HG03135 (cell line): ENCODE measurements around the gene RNU7-1.

ENCODE experiments used
- ATAC-seq: cut with Tn5 transposase; IDR thresholded peaks from one replicate; pipeline ENCODE4 v1.9.1; 2021; ENCODE audit warnings: mild to moderate bottlenecking, moderate library complexity; ENCODE audit not compliant: unreplicated experiment

RNU7-1 gene

GRCh38 chr12:6987956-6988553 is 44.4 kb downstream of the RNU7-1 start:
- ATAC-seq, result no peak
